Immature natural killer cell (primary cell): ENCODE data around the gene IFNL1. TPM values are rescaled to one million over a fixed set of nuclear protein-coding genes. Genes with fewer than 3 reads are reported as not detected.
"Not testable (repeated sequence)": the region's sequence is repeated elsewhere in the genome, so short reads cannot be mapped to it uniquely, and the experiment has no call there.

Source experiments
- DNase-seq, 3 donors: peaks; one replicate each; pipeline ENCODE4 v3.0.0; 2022; ENCODE audit warnings: mixed read lengths in 1 of 3
- H3K27ac Mint-ChIP-seq, 6 donors: one replicate each; pipeline ENCODE4 v1.8.0; 2020; ENCODE audit warnings: mixed read lengths in 6 of 6, mild to moderate bottlenecking in 5 of 6, inconsistent platforms in 4 of 6, moderate library complexity in 3 of 6
- H3K27me3 Mint-ChIP-seq, 3 donors: one replicate each; pipeline ENCODE4 v1.8.0; 2020 to 2021; ENCODE audit warnings: low read depth in 3 of 3, mild to moderate bottlenecking in 3 of 3, mixed read lengths in 3 of 3, moderate library complexity in 3 of 3, inconsistent platforms in 1 of 3
- H3K36me3 Mint-ChIP-seq, 3 donors: one replicate each; pipeline ENCODE4 v1.8.0; 2020; ENCODE audit warnings: mixed read lengths in 3 of 3, inconsistent platforms in 2 of 3, mild to moderate bottlenecking in 2 of 3
- H3K4me1 Mint-ChIP-seq, 2 donors: one replicate each; pipeline ENCODE4 v1.8.0; 2020; ENCODE audit warnings: inconsistent platforms in 2 of 2, mild to moderate bottlenecking in 2 of 2, mixed read lengths in 2 of 2, moderate library complexity in 1 of 2
- H3K4me3 Mint-ChIP-seq, 5 donors: one replicate each; pipeline ENCODE4 v1.8.0; 2020; ENCODE audit warnings: mild to moderate bottlenecking in 5 of 5, mixed read lengths in 5 of 5, inconsistent platforms in 3 of 5, moderate library complexity in 3 of 5
- H3K9me3 Mint-ChIP-seq, 6 donors: one replicate each; pipeline ENCODE4 v1.8.0; 2020; ENCODE audit warnings: mild to moderate bottlenecking in 6 of 6, mixed read lengths in 6 of 6, inconsistent platforms in 4 of 6, moderate library complexity in 3 of 6
- polyA plus RNA-seq, 3 donors: library from polyadenylated mRNA; unstranded; fragments of 300-500 nt; fragmentation: Illumina TruSeq; gene quantifications; one replicate each; pipeline ENCODE4 v1.2.3, GENCODE V29; 2021

Gene IFNL1
- polyA plus RNA-seq, 3 donors from 2014 or later = 2.2 to 4.8 (median 2.3) TPM

GRCh38 chr19:39307822-39308530 is 11.8 kb downstream of the IFNL1 start:
- H3K4me3 Mint-ChIP-seq = peak overlapping the region in 1 of 5 donors; percentile 21
- H3K27ac Mint-ChIP-seq = no peak overlapping the region
- DNase-seq = peak in 1 of 3 donors; percentile 22
- peaks cover 19 to 22% of the 10 kb centered on the region in 2 donors for H3K4me1 Mint-ChIP-seq
- H3K27me3 Mint-ChIP-seq = peaks cover 0 to 2% (median 0%) of the 10 kb centered on the region in 3 donors
- H3K36me3 Mint-ChIP-seq = peaks cover 10 to 45% (median 18%) of the 10 kb centered on the region in 3 donors
- H3K9me3 Mint-ChIP-seq = no peaks in the 10 kb centered on the region

- H3K36me3 Mint-ChIP-seq = peaks cover 13 to 49% (median 22%) of the 10 kb centered on the region in 3 donors
- DNase-seq = no peak
- H3K27me3 Mint-ChIP-seq = peaks cover 0 to 2% (median 0%) of the 10 kb centered on the region in 3 donors
- no peaks in the 10 kb centered on the region for H3K9me3 Mint-ChIP-seq
- H3K4me3 Mint-ChIP-seq = no peak overlapping the region
- peaks cover 19 to 22% of the 10 kb centered on the region in 2 donors for H3K4me1 Mint-ChIP-seq
- H3K27ac Mint-ChIP-seq = peak overlapping the region in 2 of 6 donors; percentile 35 to 78
These were observed 12.5 kb downstream of the IFNL1 start for GRCh38 chr19:39308531-39309304.

DNA sequence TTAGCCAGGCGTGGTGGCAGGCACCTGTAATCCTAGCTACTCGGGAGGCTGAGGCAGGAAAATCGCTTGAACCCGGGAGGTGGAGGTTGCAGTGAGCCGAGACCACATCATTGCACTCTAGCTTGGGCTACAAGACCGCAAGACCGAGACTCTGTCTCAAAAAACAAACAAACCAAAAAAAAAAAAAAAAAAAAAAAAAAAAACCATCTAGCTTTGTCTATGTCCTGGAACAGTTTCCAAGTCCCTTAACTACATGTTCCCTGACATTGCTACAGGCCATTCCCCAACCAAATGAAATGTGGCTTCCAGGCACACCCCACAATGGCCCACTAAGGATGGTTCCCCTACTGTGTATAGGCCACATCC is 13.1 kb downstream of the IFNL1 start:
- Mint-ChIP-seq H3K27ac (peak overlapping the region in 2 of 6 donors; percentile 39 to 55), H3K4me1 (peaks cover 19 to 22% of the 10 kb centered on the region in 2 donors), H3K36me3 (peaks cover 13 to 49% (median 22%) of the 10 kb centered on the region in 3 donors)
- not testable (repeated sequence) for H3K27me3 Mint-ChIP-seq, H3K9me3 Mint-ChIP-seq, H3K4me3 Mint-ChIP-seq, DNase-seq

GRCh38 chr19:39310558-39311311 is 14.5 kb downstream of the IFNL1 start:
- Mint-ChIP-seq H3K9me3 (no peaks in the 10 kb centered on the region), H3K27ac (peak overlapping the region in 5 of 6 donors; percentile 19 to 80 (median 45)), H3K27me3 (peaks cover 0 to 2% (median 0%) of the 10 kb centered on the region in 3 donors), H3K36me3 (peaks cover 14 to 50% (median 22%) of the 10 kb centered on the region in 3 donors), H3K4me3 (no peak overlapping the region), H3K4me1 (peaks cover 19 to 22% of the 10 kb centered on the region in 2 donors)
- DNase-seq = no peak

GRCh38 chr19:39314016-39314728 is 18.0 kb downstream of the IFNL1 start:
- Mint-ChIP-seq H3K9me3 (no peaks in the 10 kb centered on the region), H3K27me3 (peaks cover 0 to 3% (median 0%) of the 10 kb centered on the region in 3 donors), H3K4me1 (peaks cover 28 to 32% of the 10 kb centered on the region in 2 donors), H3K27ac (no peak overlapping the region), H3K36me3 (peaks cover 13 to 40% (median 20%) of the 10 kb centered on the region in 3 donors), H3K4me3 (no peak overlapping the region)
- no peak for DNase-seq

DNA sequence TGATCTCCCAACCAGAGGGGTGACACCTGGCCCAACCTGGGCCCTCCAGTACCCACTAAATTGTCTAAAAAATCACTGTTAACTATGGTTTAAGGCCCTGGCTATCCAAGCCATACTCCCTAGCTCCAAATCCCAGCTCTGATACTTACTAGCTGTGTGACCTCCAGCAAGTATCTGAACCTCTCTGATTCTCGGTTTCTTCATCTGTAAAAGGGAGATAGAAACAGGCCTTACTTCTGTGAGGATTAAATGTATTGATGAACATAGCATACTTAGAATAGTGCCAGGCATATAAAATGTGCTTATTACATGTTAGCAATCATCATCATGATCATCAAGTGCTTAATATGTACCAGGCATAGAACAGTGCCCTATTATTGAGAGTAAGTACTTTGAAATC is 19.7 kb downstream of the IFNL1 start:
- Mint-ChIP-seq H3K36me3 (peaks cover 13 to 32% (median 20%) of the 10 kb centered on the region in 3 donors), H3K9me3 (no peaks in the 10 kb centered on the region), H3K27ac (peak overlapping the region in 2 of 6 donors; percentile 1 to 55), H3K4me1 (peaks cover 35 to 36% of the 10 kb centered on the region in 2 donors), H3K27me3 (peaks cover 2 to 10% (median 6%) of the 10 kb centered on the region in 3 donors), H3K4me3 (no peak overlapping the region)
- no peak for DNase-seq

DNA sequence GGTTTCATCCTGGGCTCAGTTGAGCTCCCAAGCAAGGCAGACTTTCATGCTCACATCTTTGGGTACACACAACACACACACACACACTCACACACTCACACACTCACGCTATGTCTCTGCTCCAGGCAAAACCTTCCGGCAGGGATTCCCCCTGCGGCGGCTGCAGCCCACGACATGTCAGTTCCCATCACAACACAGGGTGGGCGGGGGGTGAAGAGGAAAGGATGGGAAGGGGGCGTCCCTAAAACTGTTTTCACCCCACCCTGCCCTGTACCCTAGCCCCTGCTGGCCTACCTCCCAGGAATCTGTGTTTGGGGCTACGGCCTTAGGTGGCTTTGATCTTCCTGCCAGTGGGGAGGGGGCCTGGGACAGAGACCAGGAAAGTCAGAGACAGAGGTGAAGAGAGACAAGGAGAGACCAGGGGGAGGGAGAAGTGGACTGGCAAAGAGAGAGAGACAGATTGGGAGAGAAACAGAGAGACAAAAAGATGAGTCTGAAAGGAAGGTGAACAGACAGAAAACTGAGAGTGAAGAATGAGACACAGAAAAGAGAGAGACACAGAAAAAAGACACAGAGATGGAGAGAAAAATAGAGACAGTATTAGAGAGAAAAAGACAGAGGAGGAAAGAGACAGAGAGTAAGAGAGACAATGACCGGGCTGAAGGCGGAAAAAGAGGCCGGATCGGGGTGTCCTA is 20.6 kb downstream of the IFNL1 start:
- no peak for DNase-seq
- no peaks in the 10 kb centered on the region for H3K9me3 Mint-ChIP-seq
- H3K27me3 Mint-ChIP-seq = peaks cover 6 to 16% (median 12%) of the 10 kb centered on the region in 3 donors
- no peak overlapping the region for H3K4me3 Mint-ChIP-seq
- peaks cover 13 to 23% (median 15%) of the 10 kb centered on the region in 3 donors for H3K36me3 Mint-ChIP-seq
- peaks cover 36 to 37% of the 10 kb centered on the region in 2 donors for H3K4me1 Mint-ChIP-seq
- H3K27ac Mint-ChIP-seq = peak overlapping the region in 3 of 6 donors; percentile 12 to 27 (median 15)

GRCh38 chr19:39317476-39317875 is 21.3 kb downstream of the IFNL1 start:
- H3K4me1 Mint-ChIP-seq = peaks cover 37 to 40% of the 10 kb centered on the region in 2 donors
- DNase-seq = no peak
- H3K27ac Mint-ChIP-seq = peak overlapping the region in 1 of 6 donors; percentile 12
- no peaks in the 10 kb centered on the region for H3K9me3 Mint-ChIP-seq
- H3K27me3 Mint-ChIP-seq = peaks cover 6 to 16% (median 12%) of the 10 kb centered on the region in 3 donors
- peaks cover 13 to 17% (median 15%) of the 10 kb centered on the region in 3 donors for H3K36me3 Mint-ChIP-seq
- no peak overlapping the region for H3K4me3 Mint-ChIP-seq

GRCh38 chr19:39318071-39318470 is 21.9 kb downstream of the IFNL1 start:
- Mint-ChIP-seq H3K27me3 (peaks cover 6 to 16% (median 12%) of the 10 kb centered on the region in 3 donors), H3K4me3 (peak overlapping the region in 1 of 5 donors; percentile 22), H3K4me1 (peaks cover 38 to 46% of the 10 kb centered on the region in 2 donors), H3K36me3 (peaks cover 10 to 14% (median 11%) of the 10 kb centered on the region in 3 donors), H3K9me3 (no peaks in the 10 kb centered on the region), H3K27ac (peak overlapping the region in 4 of 6 donors; percentile 1 to 81 (median 69))
- DNase-seq = no peak

DNA sequence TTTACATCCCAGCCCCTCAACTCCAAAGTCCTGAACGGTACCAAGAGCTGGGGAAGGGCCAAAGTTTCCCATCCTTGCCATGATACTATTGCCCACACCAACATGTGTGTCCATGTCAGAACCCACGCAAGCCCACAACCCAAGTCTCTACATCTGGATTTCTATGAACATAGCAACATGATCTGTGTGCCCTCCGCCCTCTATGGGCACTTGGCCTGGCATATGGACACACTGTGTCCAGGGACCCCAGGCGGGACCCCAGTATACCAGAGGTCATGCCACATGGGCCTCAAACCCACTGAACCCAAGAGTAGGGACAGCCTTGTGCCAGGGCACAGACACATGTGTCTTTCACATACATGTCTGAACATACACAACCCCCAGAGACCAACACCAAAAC is 22.5 kb downstream of the IFNL1 start:
- peaks cover 6 to 16% (median 12%) of the 10 kb centered on the region in 3 donors for H3K27me3 Mint-ChIP-seq
- H3K9me3 Mint-ChIP-seq = no peaks in the 10 kb centered on the region
- H3K4me3 Mint-ChIP-seq = peak overlapping the region; percentile 74 to 85 (median 81)
- H3K4me1 Mint-ChIP-seq = peaks cover 39 to 48% of the 10 kb centered on the region in 2 donors
- H3K36me3 Mint-ChIP-seq = peaks cover 7 to 10% (median 8%) of the 10 kb centered on the region in 3 donors
- peak overlapping the region in 5 of 6 donors; percentile 6 to 83 (median 19) for H3K27ac Mint-ChIP-seq
- DNase-seq = no peak

DNA sequence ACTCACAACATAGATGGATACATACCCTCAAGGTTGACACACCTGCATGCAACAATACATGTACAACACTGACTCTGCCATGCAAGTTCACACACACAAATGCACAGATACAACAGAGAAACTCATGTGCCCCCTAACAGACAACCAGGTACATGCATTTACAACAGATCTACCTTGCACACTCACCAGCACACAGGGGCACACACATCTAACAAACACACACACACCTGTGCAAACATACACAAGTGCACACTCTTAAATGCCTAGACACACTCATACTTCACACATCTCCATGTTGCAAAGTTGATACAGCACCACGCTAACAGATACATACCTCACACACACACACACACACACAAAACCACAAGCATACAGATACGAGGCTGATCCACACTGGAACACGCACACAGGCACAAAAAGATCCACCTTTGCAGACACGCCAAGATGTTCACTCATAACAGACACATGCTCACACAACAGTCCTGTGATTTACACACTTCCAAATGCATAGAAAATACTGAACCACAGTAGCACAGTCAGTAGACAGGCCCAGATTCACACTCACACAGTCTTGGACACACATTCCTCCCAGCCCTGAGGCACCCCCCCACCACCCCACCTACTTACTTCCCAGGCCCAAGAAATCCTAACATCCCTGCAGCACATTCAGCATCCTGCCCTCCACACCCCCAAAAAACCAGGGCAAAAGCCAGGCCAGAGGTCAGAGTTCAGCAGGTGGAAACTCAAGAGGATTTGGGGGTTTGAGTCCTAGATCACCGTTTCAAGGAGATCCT is 23.1 kb downstream of the IFNL1 start:
- peak overlapping the region; percentile 74 to 85 (median 81) for H3K4me3 Mint-ChIP-seq

GRCh38 chr19:39319892-39320248 is 23.7 kb downstream of the IFNL1 start:
- Mint-ChIP-seq H3K27me3 (peaks cover 6 to 17% (median 12%) of the 10 kb centered on the region in 3 donors), H3K4me3 (peak overlapping the region; percentile 78 to 86 (median 83)), H3K4me1 (peaks cover 39 to 48% of the 10 kb centered on the region in 2 donors), H3K27ac (peak overlapping the region in 5 of 6 donors; percentile 6 to 86 (median 56)), H3K36me3 (peaks cover 7 to 9% (median 7%) of the 10 kb centered on the region in 3 donors), H3K9me3 (no peaks in the 10 kb centered on the region)
- no peak for DNase-seq

More for the DNA sequence above, 23.1 kb downstream of the IFNL1 start:
- H3K9me3 Mint-ChIP-seq = no peaks in the 10 kb centered on the region
- peak overlapping the region; percentile 6 to 83 (median 38) for H3K27ac Mint-ChIP-seq
- H3K4me1 Mint-ChIP-seq = peaks cover 39 to 48% of the 10 kb centered on the region in 2 donors
- peaks cover 6 to 17% (median 12%) of the 10 kb centered on the region in 3 donors for H3K27me3 Mint-ChIP-seq
- peaks cover 7 to 9% (median 7%) of the 10 kb centered on the region in 3 donors for H3K36me3 Mint-ChIP-seq
- no peak for DNase-seq
